ENCODE measurements around the gene PRRG4. TPM values are rescaled to one million over a fixed set of nuclear protein-coding genes. Genes with fewer than 3 reads are reported as not detected.

Gene PRRG4
- polyA plus RNA-seq, 1 experiment, result not detected

GRCh38 chr11:32830413-32830738 is 649 bp downstream of the PRRG4 start:
- TF ChIP-seq, protein P1, sequence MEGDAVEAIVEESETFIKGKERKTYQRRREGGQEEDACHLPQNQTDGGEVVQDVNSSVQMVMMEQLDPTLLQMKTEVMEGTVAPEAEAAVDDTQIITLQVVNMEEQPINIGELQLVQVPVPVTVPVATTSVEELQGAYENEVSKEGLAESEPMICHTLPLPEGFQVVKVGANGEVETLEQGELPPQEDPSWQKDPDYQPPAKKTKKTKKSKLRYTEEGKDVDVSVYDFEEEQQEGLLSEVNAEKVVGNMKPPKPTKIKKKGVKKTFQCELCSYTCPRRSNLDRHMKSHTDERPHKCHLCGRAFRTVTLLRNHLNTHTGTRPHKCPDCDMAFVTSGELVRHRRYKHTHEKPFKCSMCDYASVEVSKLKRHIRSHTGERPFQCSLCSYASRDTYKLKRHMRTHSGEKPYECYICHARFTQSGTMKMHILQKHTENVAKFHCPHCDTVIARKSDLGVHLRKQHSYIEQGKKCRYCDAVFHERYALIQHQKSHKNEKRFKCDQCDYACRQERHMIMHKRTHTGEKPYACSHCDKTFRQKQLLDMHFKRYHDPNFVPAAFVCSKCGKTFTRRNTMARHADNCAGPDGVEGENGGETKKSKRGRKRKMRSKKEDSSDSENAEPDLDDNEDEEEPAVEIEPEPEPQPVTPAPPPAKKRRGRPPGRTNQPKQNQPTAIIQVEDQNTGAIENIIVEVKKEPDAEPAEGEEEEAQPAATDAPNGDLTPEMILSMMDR (IDR thresholded peaks at IDR 0.05; ENCODE audit: insufficient read depth, low read depth, low read length), result no peak
- ChIA-PET CTCF (no interaction called here), POLR2A (no interaction called here)
- Histone ChIP-seq H3K27me3 (ENCODE audit: control insufficient read depth, insufficient read depth, low read length) (peaks cover 9% of the 10 kb centered on the region; the same call in 1 of the 2 replicates), H3K4me3 (ENCODE audit: low read depth, low read length) (no peak overlapping the region), H3K36me3 (ENCODE audit: control insufficient read depth, insufficient read depth, low read length) (no peaks in the 10 kb centered on the region)
- no peak for DNase-seq (ENCODE audit: low read depth)

GRCh38 chr11:32830796-32831195 is 1.1 kb downstream of the PRRG4 start:
- POLR2A ChIA-PET, result no interaction called here

DNA sequence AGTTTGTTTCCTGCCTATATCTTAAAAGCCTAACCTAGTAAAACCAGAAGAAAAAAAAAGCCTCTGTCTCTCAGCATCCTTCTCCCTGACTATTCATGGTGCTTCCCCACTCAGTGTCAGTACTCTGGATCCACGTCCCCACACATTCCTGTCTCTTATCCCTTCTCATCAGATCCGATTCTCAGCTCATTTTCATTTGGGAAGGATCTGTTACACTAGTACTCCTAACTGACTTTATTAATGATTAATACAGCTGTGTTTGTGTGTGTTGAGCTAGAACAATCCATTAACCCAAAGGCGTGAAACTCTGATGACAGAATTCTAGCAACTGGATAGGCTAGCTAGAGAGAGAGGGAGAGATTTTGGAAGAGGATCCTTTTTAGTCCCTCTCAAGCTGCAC is 1.5 kb downstream of the PRRG4 start:
- POLR2A ChIA-PET, result no interaction called here
- CTCF ChIA-PET, result no interaction called here
- TF ChIP-seq, protein P1 (IDR thresholded peaks at IDR 0.05; ENCODE audit: insufficient read depth, low read depth, low read length), result no peak
- no peak for DNase-seq (ENCODE audit: low read depth)
- Histone ChIP-seq H3K27me3 (ENCODE audit: control insufficient read depth, insufficient read depth, low read length) (peaks cover 9% of the 10 kb centered on the region; the same call in 1 of the 2 replicates), H3K4me3 (ENCODE audit: low read depth, low read length) (no peak overlapping the region), H3K36me3 (ENCODE audit: control insufficient read depth, insufficient read depth, low read length) (no peaks in the 10 kb centered on the region)

More at GRCh38 chr11:32830796-32831195, 1.1 kb downstream of the PRRG4 start:
- CTCF ChIA-PET, result no interaction called here
- no peak for DNase-seq (ENCODE audit: low read depth)
- Histone ChIP-seq H3K4me3 (ENCODE audit: low read depth, low read length) (no peak overlapping the region), H3K36me3 (ENCODE audit: control insufficient read depth, insufficient read depth, low read length) (no peaks in the 10 kb centered on the region), H3K27me3 (ENCODE audit: control insufficient read depth, insufficient read depth, low read length) (peaks cover 9% of the 10 kb centered on the region; the same call in 1 of the 2 replicates)
- TF ChIP-seq, protein P1 (IDR thresholded peaks at IDR 0.05; ENCODE audit: insufficient read depth, low read depth, low read length), result no peak

- no peak for DNase-seq (ENCODE audit: low read depth)
- TF ChIP-seq, protein P1 (IDR thresholded peaks at IDR 0.05; ENCODE audit: insufficient read depth, low read depth, low read length), result no peak
- no peak overlapping the region for H3K4me3 ChIP-seq (ENCODE audit: low read depth, low read length)
- ChIA-PET CTCF (no interaction called here), POLR2A (no interaction called here)
- no peaks in the 10 kb centered on the region for H3K36me3 ChIP-seq (ENCODE audit: control insufficient read depth, insufficient read depth, low read length)
- H3K27me3 ChIP-seq (ENCODE audit: control insufficient read depth, insufficient read depth, low read length), result peaks cover 9% of the 10 kb centered on the region; the same call in 1 of the 2 replicates
Observed at GRCh38 chr11:32833921-32834320, 4.2 kb downstream of the PRRG4 start.

GRCh38 chr11:32836946-32837345 is 7.2 kb downstream of the PRRG4 start:
- CTCF ChIA-PET, result no interaction called here
- POLR2A ChIA-PET, result no interaction called here
- TF ChIP-seq, protein P1 (IDR thresholded peaks at IDR 0.05; ENCODE audit: insufficient read depth, low read depth, low read length), result no peak
- Histone ChIP-seq H3K27me3 (ENCODE audit: control insufficient read depth, insufficient read depth, low read length) (no peaks in the 10 kb centered on the region), H3K4me3 (ENCODE audit: low read depth, low read length) (no peak overlapping the region), H3K36me3 (ENCODE audit: control insufficient read depth, insufficient read depth, low read length) (no peaks in the 10 kb centered on the region)
- DNase-seq (ENCODE audit: low read depth), result no peak
